ENCODE results near the gene HLA-DOA.

DNA sequence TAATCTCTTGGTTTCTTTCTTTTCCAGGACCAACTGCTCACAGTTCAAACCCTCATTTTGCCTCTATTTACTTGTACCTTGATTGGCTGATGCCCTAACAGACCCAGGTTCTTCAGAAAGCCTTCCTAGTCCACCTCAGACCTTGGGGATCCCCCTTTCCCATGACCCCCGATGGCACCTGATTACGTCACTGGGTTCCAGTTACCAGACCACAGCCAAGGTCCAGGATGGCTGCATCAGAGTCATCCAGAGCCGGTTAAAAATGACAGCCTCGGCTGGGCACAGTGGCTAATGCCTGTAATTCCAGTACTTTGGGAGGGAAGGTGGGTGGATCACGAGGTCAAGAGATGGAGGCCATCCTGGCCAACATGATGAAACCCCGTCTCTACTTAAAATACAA, 4.5 kb downstream of the HLA-DOA start:
- TF ChIP-seq POLR2A (IDR thresholded peaks at IDR 0.05): no peak
- TF ChIP-seq, protein P1, sequence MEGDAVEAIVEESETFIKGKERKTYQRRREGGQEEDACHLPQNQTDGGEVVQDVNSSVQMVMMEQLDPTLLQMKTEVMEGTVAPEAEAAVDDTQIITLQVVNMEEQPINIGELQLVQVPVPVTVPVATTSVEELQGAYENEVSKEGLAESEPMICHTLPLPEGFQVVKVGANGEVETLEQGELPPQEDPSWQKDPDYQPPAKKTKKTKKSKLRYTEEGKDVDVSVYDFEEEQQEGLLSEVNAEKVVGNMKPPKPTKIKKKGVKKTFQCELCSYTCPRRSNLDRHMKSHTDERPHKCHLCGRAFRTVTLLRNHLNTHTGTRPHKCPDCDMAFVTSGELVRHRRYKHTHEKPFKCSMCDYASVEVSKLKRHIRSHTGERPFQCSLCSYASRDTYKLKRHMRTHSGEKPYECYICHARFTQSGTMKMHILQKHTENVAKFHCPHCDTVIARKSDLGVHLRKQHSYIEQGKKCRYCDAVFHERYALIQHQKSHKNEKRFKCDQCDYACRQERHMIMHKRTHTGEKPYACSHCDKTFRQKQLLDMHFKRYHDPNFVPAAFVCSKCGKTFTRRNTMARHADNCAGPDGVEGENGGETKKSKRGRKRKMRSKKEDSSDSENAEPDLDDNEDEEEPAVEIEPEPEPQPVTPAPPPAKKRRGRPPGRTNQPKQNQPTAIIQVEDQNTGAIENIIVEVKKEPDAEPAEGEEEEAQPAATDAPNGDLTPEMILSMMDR (IDR thresholded peaks at IDR 0.05): no peak

Measured in body of pancreas (tissue), 4 donors.